Vagina (tissue), 2 donors: ENCODE data around the gene MIOS. TPM values are rescaled to one million over a fixed set of nuclear protein-coding genes. Genes with fewer than 3 reads are reported as not detected.

Source experiments
- DNase-seq, 2 donors: peaks; one replicate each; pipeline ENCODE4 v3.0.0-alpha.2; 2017; ENCODE audit errors: extremely low spot score in 2 of 2
- H3K27ac ChIP-seq: fragments of 200-600 bp; sonication (generic); one replicate; pipeline ENCODE4 v1.5.1; 2019
- H3K27me3 ChIP-seq: fragments of 200-600 bp; sonication (generic); one replicate; pipeline ENCODE4 v1.5.1; 2019
- H3K36me3 ChIP-seq, 2 donors: fragments of 200-600 bp; sonication (generic); one replicate each; pipeline ENCODE4 v1.5.1; 2017 to 2019
- H3K4me1 ChIP-seq: fragments of 200-600 bp; sonication (generic); one replicate; pipeline ENCODE4 v1.5.1; 2019
- H3K4me3 ChIP-seq, 2 donors: fragments of 200-600 bp; sonication (generic); 1 replicate in 1 of 2; 2 replicates in 1 of 2; pipeline ENCODE4 v1.5.1; 2016 to 2019
- H3K9me3 ChIP-seq: fragments of 200-600 bp; sonication (generic); one replicate; pipeline ENCODE4 v1.5.1; 2019
- CTCF ChIP-seq, 3 experiments: fragments of 450-650 bp in 2 of 3; fragments of 200-600 bp in 1 of 3; sonication (generic) in 1 of 3; IDR thresholded peaks; one replicate each; pipeline ENCODE4 v1.5.1; 2017 to 2019; ENCODE audit warnings: antibody characterized with exemption in 3 of 3, mild to moderate bottlenecking in 2 of 3, moderate library complexity in 2 of 3
- POLR2A ChIP-seq, 2 donors: fragments of 450-650 bp; IDR thresholded peaks; one replicate each; pipeline ENCODE4 v1.6.1; 2017; ENCODE audit warnings: antibody characterized with exemption in 2 of 2, mild to moderate bottlenecking in 2 of 2, moderate library complexity in 2 of 2
- POLR2AphosphoS5 ChIP-seq, 2 donors: sonication (generic); formaldehyde crosslinking; IDR thresholded peaks; one replicate each; pipeline ENCODE4 v1.9.0; 2017; ENCODE audit warnings: antibody characterized with exemption in 2 of 2, mild to moderate bottlenecking in 2 of 2, low read depth in 1 of 2; ENCODE audit not compliant: insufficient read depth in 1 of 2
- intact Hi-C: fragments of 100-400 bp; cut with DNase I; formaldehyde crosslinking; loops from one replicate; pipeline ENCODE4 v1.15.1; 2023
- total RNA-seq: library from RNA; depleted of rRNA; stranded (reverse); fragments of >200 nt; gene quantifications from one replicate; pipeline ENCODE4 v1.2.3, GENCODE V29; 2016

Gene MIOS
- total RNA-seq, 1 donor from 2014 or later, result 50.1 TPM

- Histone ChIP-seq H3K9me3 (no peaks in the 10 kb centered on the region), H3K27ac (peak overlapping the region; percentile 11), H3K4me1 (no peaks in the 10 kb centered on the region), H3K4me3 (no peak overlapping the region), H3K36me3 (no peaks in the 10 kb centered on the region), H3K27me3 (no peaks in the 10 kb centered on the region)
- intact Hi-C loops, result no loop called here
- TF ChIP-seq CTCF (IDR thresholded peaks at IDR 0.05) (no peak), POLR2A (IDR thresholded peaks at IDR 0.05) (no peak), POLR2AphosphoS5 (IDR thresholded peaks at IDR 0.05; ENCODE audit: insufficient read depth in 1 of 2, low read depth in 1 of 2) (no peak)
- no peak for DNase-seq
These were observed 32.8 kb upstream of the MIOS start for GRCh38 chr7:7533831-7534430.

- intact Hi-C loops, result no loop called here
- no peaks in the 10 kb centered on the region for H3K4me1 ChIP-seq
- no peaks in the 10 kb centered on the region for H3K36me3 ChIP-seq
- DNase-seq, result no peak
- no peaks in the 10 kb centered on the region for H3K9me3 ChIP-seq
- no peak within 1 kb of the TSS for H3K27ac ChIP-seq
- H3K4me3 ChIP-seq, result no peak within 1 kb of the TSS
- TF ChIP-seq CTCF (IDR thresholded peaks at IDR 0.05) (no peak), POLR2AphosphoS5 (IDR thresholded peaks at IDR 0.05; ENCODE audit: insufficient read depth in 1 of 2, low read depth in 1 of 2) (no peak), POLR2A (IDR thresholded peaks at IDR 0.05) (no peak)
- no peaks in the 10 kb centered on the region for H3K27me3 ChIP-seq
These were observed 31.0 kb upstream of the MIOS start, which contains the start of gene COL28A1 for GRCh38 chr7:7535691-7536090. Gene COL28A1 (minus strand): TSS chr7:7535873. CDS start chr7:7532875, 2,998 bp downstream.

- Histone ChIP-seq H3K4me1 (no peaks in the 10 kb centered on the region), H3K4me3 (no peak overlapping the region), H3K27ac (no peak overlapping the region), H3K27me3 (no peaks in the 10 kb centered on the region), H3K9me3 (no peaks in the 10 kb centered on the region), H3K36me3 (no peaks in the 10 kb centered on the region)
- TF ChIP-seq POLR2A (IDR thresholded peaks at IDR 0.05) (no peak), CTCF (IDR thresholded peaks at IDR 0.05) (no peak), POLR2AphosphoS5 (IDR thresholded peaks at IDR 0.05; ENCODE audit: insufficient read depth in 1 of 2, low read depth in 1 of 2) (no peak)
- intact Hi-C loops, result no loop called here
- no peak for DNase-seq
These were observed 30.2 kb upstream of the MIOS start for GRCh38 chr7:7536396-7537019.

- TF ChIP-seq POLR2AphosphoS5 (IDR thresholded peaks at IDR 0.05; ENCODE audit: insufficient read depth in 1 of 2, low read depth in 1 of 2) (no peak), POLR2A (IDR thresholded peaks at IDR 0.05) (no peak), CTCF (IDR thresholded peaks at IDR 0.05) (no peak)
- no peak for DNase-seq
- Histone ChIP-seq H3K4me1 (no peaks in the 10 kb centered on the region), H3K4me3 (no peak overlapping the region), H3K9me3 (no peaks in the 10 kb centered on the region), H3K27me3 (no peaks in the 10 kb centered on the region), H3K27ac (no peak overlapping the region), H3K36me3 (no peaks in the 10 kb centered on the region)
- intact Hi-C loops, result no loop called here
These were observed 29.0 kb upstream of the MIOS start for GRCh38 chr7:7537711-7538110.

GRCh38 chr7:7539152-7539551 lies 27.5 kb upstream of the MIOS start:
- H3K4me3 ChIP-seq, result no peak overlapping the region
- intact Hi-C loops, result no loop called here
- no peak overlapping the region for H3K27ac ChIP-seq
- DNase-seq, result no peak
- H3K9me3 ChIP-seq, result no peaks in the 10 kb centered on the region
- H3K4me1 ChIP-seq, result no peaks in the 10 kb centered on the region
- H3K36me3 ChIP-seq, result no peaks in the 10 kb centered on the region
- no peak for TF ChIP-seq CTCF (IDR thresholded peaks at IDR 0.05)
- no peak for TF ChIP-seq POLR2A (IDR thresholded peaks at IDR 0.05)
- TF ChIP-seq POLR2AphosphoS5 (IDR thresholded peaks at IDR 0.05; ENCODE audit: insufficient read depth in 1 of 2, low read depth in 1 of 2), result no peak
- no peaks in the 10 kb centered on the region for H3K27me3 ChIP-seq
